ENCODE results near the gene TSEN54. TPM values are rescaled to one million over a fixed set of nuclear protein-coding genes. Genes with fewer than 3 reads are reported as not detected.

TSEN54 gene
- total RNA-seq, 1 experiment from 2014 or later, result 87.3 TPM

DNA sequence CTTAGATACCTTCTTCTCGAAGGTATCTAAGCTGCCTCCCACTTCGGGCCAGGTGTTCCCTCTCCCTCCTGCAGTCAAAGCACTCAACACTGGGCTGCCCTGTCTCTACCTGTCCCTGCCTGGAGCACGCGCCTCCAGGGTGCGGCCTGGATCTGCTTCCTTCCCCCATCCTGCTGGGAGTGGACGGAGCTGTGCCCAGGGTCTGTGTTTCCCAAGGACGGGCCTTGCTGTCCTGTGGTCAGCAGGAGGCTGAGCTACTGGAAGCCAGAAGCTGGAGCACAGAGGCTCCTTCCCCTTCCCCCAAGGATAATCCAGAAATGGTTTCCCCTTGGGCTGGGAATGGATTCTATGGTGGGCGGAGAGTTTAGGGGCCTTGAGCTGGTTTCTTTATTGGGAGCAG, 25.9 kb downstream of the TSEN54 start:
- BruUV-seq (replicated peaks), result no TSS peak
- H3K79me2 ChIP-seq (ENCODE audit: insufficient read depth, low read length), result peaks cover 77% of the 10 kb centered on the region
- no peak overlapping the region for H3K9ac ChIP-seq (ENCODE audit: low read length)
- ATAC-seq (no peak), DNase-seq (ENCODE audit: low read depth, low spot score) (no peak)
- TF ChIP-seq SRF (IDR thresholded peaks at IDR 0.05; ENCODE audit: low read depth) (no peak), EGR1 (IDR thresholded peaks at IDR 0.05; ENCODE audit: low read depth) (no peak), EZH2phosphoT487 (IDR thresholded peaks at IDR 0.05; ENCODE audit: borderline replicate concordance) (no peak), RAD21 (IDR thresholded peaks at IDR 0.05; ENCODE audit: low read depth) (no peak), CBX3 (IDR thresholded peaks at IDR 0.05; ENCODE audit: low read depth) (no peak), POLR2A (IDR thresholded peaks at IDR 0.05; ENCODE audit: borderline replicate concordance, extremely low read depth, insufficient read depth, insufficient read length) (no peak), YY1 (IDR thresholded peaks at IDR 0.05; ENCODE audit: extremely low read depth, insufficient replicate concordance, low read depth, low read length) (no peak), ZNF274 (IDR thresholded peaks at IDR 0.05; ENCODE audit: low read depth, low read length) (no peak), JUND (IDR thresholded peaks at IDR 0.05) (no peak), CEBPB (IDR thresholded peaks at IDR 0.05; ENCODE audit: low read depth) (no peak), FOSL1 (IDR thresholded peaks at IDR 0.05; ENCODE audit: low read depth) (no peak), SIN3A (IDR thresholded peaks at IDR 0.05; ENCODE audit: low read depth) (no peak), ZFX (IDR thresholded peaks at IDR 0.05) (no peak)
- TF ChIP-seq, protein P1, sequence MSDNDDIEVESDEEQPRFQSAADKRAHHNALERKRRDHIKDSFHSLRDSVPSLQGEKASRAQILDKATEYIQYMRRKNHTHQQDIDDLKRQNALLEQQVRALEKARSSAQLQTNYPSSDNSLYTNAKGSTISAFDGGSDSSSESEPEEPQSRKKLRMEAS (IDR thresholded peaks at IDR 0.05), result no peak
- TF ChIP-seq, protein P2, sequence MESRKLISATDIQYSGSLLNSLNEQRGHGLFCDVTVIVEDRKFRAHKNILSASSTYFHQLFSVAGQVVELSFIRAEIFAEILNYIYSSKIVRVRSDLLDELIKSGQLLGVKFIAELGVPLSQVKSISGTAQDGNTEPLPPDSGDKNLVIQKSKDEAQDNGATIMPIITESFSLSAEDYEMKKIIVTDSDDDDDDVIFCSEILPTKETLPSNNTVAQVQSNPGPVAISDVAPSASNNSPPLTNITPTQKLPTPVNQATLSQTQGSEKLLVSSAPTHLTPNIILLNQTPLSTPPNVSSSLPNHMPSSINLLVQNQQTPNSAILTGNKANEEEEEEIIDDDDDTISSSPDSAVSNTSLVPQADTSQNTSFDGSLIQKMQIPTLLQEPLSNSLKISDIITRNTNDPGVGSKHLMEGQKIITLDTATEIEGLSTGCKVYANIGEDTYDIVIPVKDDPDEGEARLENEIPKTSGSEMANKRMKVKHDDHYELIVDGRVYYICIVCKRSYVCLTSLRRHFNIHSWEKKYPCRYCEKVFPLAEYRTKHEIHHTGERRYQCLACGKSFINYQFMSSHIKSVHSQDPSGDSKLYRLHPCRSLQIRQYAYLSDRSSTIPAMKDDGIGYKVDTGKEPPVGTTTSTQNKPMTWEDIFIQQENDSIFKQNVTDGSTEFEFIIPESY (IDR thresholded peaks at IDR 0.05; ENCODE audit: extremely low read depth, insufficient replicate concordance, low read length), result no peak
- TF ChIP-seq, protein P3, sequence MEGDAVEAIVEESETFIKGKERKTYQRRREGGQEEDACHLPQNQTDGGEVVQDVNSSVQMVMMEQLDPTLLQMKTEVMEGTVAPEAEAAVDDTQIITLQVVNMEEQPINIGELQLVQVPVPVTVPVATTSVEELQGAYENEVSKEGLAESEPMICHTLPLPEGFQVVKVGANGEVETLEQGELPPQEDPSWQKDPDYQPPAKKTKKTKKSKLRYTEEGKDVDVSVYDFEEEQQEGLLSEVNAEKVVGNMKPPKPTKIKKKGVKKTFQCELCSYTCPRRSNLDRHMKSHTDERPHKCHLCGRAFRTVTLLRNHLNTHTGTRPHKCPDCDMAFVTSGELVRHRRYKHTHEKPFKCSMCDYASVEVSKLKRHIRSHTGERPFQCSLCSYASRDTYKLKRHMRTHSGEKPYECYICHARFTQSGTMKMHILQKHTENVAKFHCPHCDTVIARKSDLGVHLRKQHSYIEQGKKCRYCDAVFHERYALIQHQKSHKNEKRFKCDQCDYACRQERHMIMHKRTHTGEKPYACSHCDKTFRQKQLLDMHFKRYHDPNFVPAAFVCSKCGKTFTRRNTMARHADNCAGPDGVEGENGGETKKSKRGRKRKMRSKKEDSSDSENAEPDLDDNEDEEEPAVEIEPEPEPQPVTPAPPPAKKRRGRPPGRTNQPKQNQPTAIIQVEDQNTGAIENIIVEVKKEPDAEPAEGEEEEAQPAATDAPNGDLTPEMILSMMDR (IDR thresholded peaks at IDR 0.05 in 2 of 3, conservative IDR thresholded peaks at IDR 0.05 in 1 of 3; ENCODE audit: borderline replicate concordance in 1 of 3, insufficient read depth in 1 of 3, low read depth in 2 of 3, low read length in 2 of 3), result no peak
- ChIA-PET RAD21 (ENCODE audit: low non-redundant PET in 1 of 2, low total read pairs in 2 of 2, uncharacterized antibody in 2 of 2, unreplicated experiment in 2 of 2) (interaction anchor here in 1 of 2 experiments (0.6 kb wide), 1 partner anchor 37 kb away, joined by 3 read pairs; no protein-coding TSS in a partner anchor), CTCF (interaction anchor here (1.5 kb wide), 1 partner anchor 59 kb away, joined by 4 read pairs; no protein-coding TSS in a partner anchor), POLR2A (interaction anchor here (1.5 kb wide), 1 partner anchor 16 kb away, joined by 5 read pairs; no protein-coding TSS in a partner anchor)
- H3K9me3 ChIP-seq (ENCODE audit: control insufficient read depth in 1 of 2, insufficient read depth in 1 of 2, low read depth in 1 of 2, low read length in 2 of 2), result no peaks in the 10 kb centered on the region
- no peaks in the 10 kb centered on the region for H4K20me1 ChIP-seq (ENCODE audit: insufficient read depth)
- no peaks in the 10 kb centered on the region; a peak in 1 of 4 replicates for H3K36me3 ChIP-seq (ENCODE audit: control insufficient read depth in 1 of 2, insufficient read depth in 2 of 2, low read length in 2 of 2)
- H3K4me3 ChIP-seq (replicated peaks in 1 of 2; ENCODE audit: low read depth in 1 of 2, low read length in 2 of 2), result no peak overlapping the region
- no peaks in the 10 kb centered on the region for H3K27me3 ChIP-seq (ENCODE audit: insufficient read depth, low read length)
- H3K4me1 ChIP-seq (ENCODE audit: control insufficient read depth in 1 of 2, insufficient read depth in 2 of 2, low read length in 2 of 2), result peaks cover 0 to 17% of the 10 kb centered on the region in 2 experiments; a peak in 2 of 4 replicates
- no peaks in the 10 kb centered on the region for H3K9me2 ChIP-seq (ENCODE audit: insufficient read depth)
- H3K4me2 ChIP-seq (ENCODE audit: low read length), result no peak overlapping the region
- no peak overlapping the region; the same call in 1 of the 2 replicates for H3K27ac ChIP-seq (ENCODE audit: low read depth, low read length)
- intact Hi-C loops (cut with micrococcal nuclease), result no loop called here
- no peak overlapping the region for H2AFZ ChIP-seq (ENCODE audit: low read depth, low read length, poor library complexity, severe bottlenecking)
